Cardiac muscle cell (in vitro differentiated cells and primary cell): ENCODE results near the gene PGK1. TPM values are rescaled to one million over a fixed set of nuclear protein-coding genes. Genes with fewer than 3 reads are reported as not detected.

ENCODE experiments used
- DNase-seq, 2 donors: peaks; one replicate each; pipeline versions ENCODE4 v3.0.0 to v3.0.0-alpha.2; 2010 to 2017; ENCODE audit warnings: low read depth in 1 of 2, low spot score in 1 of 2
- H3K27ac ChIP-seq: fragments of 200-600 bp; sonication (generic); 2 replicates; pipeline ENCODE4 v1.5.1; 2016
- H3K27me3 ChIP-seq: fragments of 200-600 bp; sonication (generic); 2 replicates; pipeline ENCODE4 v1.6.0; 2016; ENCODE audit warnings: control low read depth
- H3K36me3 ChIP-seq: fragments of 200-600 bp; sonication (generic); 2 replicates; pipeline ENCODE4 v1.5.1; 2016; ENCODE audit warnings: control low read depth
- H3K4me1 ChIP-seq: fragments of 200-600 bp; sonication (generic); 2 replicates; pipeline ENCODE4 v1.8.1; 2017; ENCODE audit warnings: low read depth, mild to moderate bottlenecking, mixed run types
- H3K4me3 ChIP-seq: fragments of 200-600 bp; sonication (generic); 2 replicates; pipeline ENCODE4 v1.5.1; 2016; ENCODE audit warnings: mild to moderate bottlenecking
- H3K9me3 ChIP-seq: fragments of 200-600 bp; sonication (generic); 2 replicates; pipeline ENCODE4 v1.5.1; 2017; ENCODE audit warnings: low read depth, mild to moderate bottlenecking, control low read depth
- CTCF ChIP-seq: IDR thresholded peaks from 2 replicates; pipeline ENCODE4 v1.5.1; 2012; ENCODE audit warnings: low read depth, mild to moderate bottlenecking, low read length
- polyA plus RNA-seq: library from polyadenylated mRNA; unstranded; fragments of >200 nt; fragmentation: Nextera tagmentation; extraction: Ambion mirVana; gene quantifications from 2 replicates; pipeline ENCODE4 v1.2.1, GENCODE V29; 2016
- total RNA-seq: library from RNA; depleted of rRNA; stranded (reverse); fragments of >200 nt; gene quantifications from 2 replicates; pipeline ENCODE4 v1.2.3, GENCODE V29; 2016

The PGK1 gene
- total and polyA plus RNA-seq, 2 experiments from 2014 or later, result 602 to 1,568 TPM

GRCh38 chrX:78129714-78130113 is 25.7 kb downstream of the PGK1 start:
- Histone ChIP-seq H3K36me3 (peaks cover 16% of the 10 kb centered on the region), H3K4me1 (no peaks in the 10 kb centered on the region), H3K9me3 (no peaks in the 10 kb centered on the region), H3K4me3 (no peak overlapping the region), H3K27ac (peak overlapping the region; percentile 19), H3K27me3 (no peaks in the 10 kb centered on the region)
- TF ChIP-seq CTCF, result no peak
- DNase-seq, result no peak

- H3K36me3 ChIP-seq, result peaks cover 14% of the 10 kb centered on the region
- TF ChIP-seq CTCF, result no peak
Measured at GRCh38 chrX:78130396-78130795, 26.3 kb downstream of the PGK1 start.

GRCh38 chrX:78131117-78131516 is 27.1 kb downstream of the PGK1 start:
- Histone ChIP-seq H3K4me3 (no peak overlapping the region), H3K27ac (no peak overlapping the region), H3K27me3 (no peaks in the 10 kb centered on the region), H3K36me3 (peaks cover 14% of the 10 kb centered on the region), H3K9me3 (no peaks in the 10 kb centered on the region), H3K4me1 (no peaks in the 10 kb centered on the region)
- no peak for TF ChIP-seq CTCF
- no peak for DNase-seq

More at GRCh38 chrX:78130396-78130795, 26.3 kb downstream of the PGK1 start:
- Histone ChIP-seq H3K4me3 (no peak overlapping the region), H3K9me3 (no peaks in the 10 kb centered on the region), H3K27ac (peak overlapping the region; percentile 42), H3K27me3 (no peaks in the 10 kb centered on the region), H3K4me1 (no peaks in the 10 kb centered on the region)
- DNase-seq, result no peak

- no peaks in the 10 kb centered on the region for H3K27me3 ChIP-seq
- H3K27ac ChIP-seq, result peak overlapping the region; percentile 13
- TF ChIP-seq CTCF, result no peak
- no peak overlapping the region for H3K4me3 ChIP-seq
- H3K36me3 ChIP-seq, result peaks cover 6% of the 10 kb centered on the region
- no peak for DNase-seq
- no peaks in the 10 kb centered on the region for H3K4me1 ChIP-seq
- no peaks in the 10 kb centered on the region for H3K9me3 ChIP-seq
Measured at GRCh38 chrX:78133238-78133960, 29.4 kb downstream of the PGK1 start.

- DNase-seq, result peak; percentile 85 to 86
- Histone ChIP-seq H3K9me3 (no peaks in the 10 kb centered on the region), H3K4me1 (no peaks in the 10 kb centered on the region), H3K27me3 (no peaks in the 10 kb centered on the region), H3K36me3 (no peaks in the 10 kb centered on the region), H3K4me3 (peak within 1 kb of the TSS; percentile 57), H3K27ac (peak within 1 kb of the TSS; percentile 68)
- TF ChIP-seq CTCF, result no peak
Measured at GRCh38 chrX:78139160-78140123, 35.4 kb downstream of the PGK1 start, which contains the start of gene TAF9B. TSS of gene TAF9B (minus strand) at chrX:78139650. CDS start at chrX:78139611, 39 bp downstream.
